ENCODE measurements around the gene DPH1.

Gene DPH1

DNA sequence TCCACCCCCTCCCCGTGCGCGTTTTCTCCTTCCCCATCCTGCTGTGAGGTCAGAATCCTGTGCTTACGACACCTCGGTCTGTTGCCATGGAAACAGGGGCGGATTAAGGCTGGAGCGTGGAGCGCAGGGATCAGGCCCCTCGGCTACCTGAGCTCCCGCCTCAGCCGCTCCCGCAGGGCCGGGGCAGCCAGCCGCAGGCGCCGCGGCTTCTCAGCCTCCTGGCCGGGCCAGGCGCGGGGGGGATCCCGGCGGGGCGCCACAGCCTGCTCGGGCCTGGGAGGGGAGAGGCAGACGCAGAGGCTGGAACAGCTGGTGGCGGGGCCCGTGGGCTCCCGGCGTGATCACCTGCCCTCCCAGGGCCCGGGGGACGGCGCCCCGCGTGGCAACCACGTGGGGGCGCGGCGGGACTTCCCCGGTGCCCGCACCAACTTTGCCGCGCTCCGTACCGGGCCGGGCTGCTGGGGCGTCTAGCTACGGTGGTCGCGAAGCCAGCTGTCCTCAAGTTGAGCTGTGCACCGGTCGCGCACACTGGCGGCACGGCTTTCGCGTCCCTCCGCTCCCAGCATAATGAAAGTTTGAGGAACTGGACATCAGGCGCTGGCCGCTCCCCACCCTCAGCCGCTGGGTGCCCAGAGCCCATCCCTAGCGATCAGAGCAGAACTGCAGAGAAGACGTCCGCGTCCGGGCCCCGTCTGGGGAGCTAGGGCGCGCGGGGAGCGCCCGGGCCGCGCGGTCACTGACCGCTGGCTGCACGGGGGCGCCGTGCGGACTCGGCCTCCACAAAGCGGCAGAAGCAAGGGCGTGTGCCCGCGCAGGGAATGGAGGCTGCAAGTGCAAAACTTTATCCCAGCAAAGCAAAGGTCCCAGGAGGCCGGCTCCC lies 6.0 kb upstream of the DPH1 start:
- peak; percentile 90 for DNase-seq (ENCODE audit: insufficient read length, low spot score)

DNA sequence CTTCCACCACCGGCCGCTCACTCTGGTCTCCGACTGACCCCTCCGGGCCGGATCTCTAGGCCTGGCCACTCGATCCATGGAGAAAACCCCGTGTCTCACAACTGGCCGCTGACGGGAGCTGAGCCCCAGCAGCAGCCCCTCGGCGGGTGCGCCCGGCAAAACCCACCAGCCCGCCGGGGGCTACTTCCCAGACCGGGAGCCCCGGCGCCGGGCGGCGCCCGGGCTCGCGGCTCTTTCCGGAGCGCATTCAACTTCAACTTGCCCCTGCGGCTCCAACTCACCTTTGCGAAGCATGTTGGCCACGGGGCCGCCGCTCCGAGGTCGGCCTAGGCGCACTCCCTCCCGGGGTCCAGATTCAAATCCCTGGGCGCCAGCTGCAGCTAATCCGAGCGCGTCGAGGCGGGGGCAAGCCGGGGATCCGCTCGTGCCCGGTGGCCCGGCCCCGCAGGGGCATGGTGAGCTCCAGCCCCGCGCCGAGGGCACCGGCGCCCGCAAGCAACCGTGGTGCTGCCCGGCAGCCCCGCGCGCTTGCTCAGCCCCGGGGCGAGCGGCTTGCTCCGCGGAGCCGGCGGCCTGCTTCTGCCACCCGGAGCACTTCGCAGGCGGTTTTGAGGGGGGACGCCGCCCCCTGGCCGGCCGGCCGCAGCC lies 5.3 kb upstream of the DPH1 start:
- no peak for DNase-seq (ENCODE audit: insufficient read length, low spot score)
- FAIRE-seq: no peak
- TF ChIP-seq, protein P1, sequence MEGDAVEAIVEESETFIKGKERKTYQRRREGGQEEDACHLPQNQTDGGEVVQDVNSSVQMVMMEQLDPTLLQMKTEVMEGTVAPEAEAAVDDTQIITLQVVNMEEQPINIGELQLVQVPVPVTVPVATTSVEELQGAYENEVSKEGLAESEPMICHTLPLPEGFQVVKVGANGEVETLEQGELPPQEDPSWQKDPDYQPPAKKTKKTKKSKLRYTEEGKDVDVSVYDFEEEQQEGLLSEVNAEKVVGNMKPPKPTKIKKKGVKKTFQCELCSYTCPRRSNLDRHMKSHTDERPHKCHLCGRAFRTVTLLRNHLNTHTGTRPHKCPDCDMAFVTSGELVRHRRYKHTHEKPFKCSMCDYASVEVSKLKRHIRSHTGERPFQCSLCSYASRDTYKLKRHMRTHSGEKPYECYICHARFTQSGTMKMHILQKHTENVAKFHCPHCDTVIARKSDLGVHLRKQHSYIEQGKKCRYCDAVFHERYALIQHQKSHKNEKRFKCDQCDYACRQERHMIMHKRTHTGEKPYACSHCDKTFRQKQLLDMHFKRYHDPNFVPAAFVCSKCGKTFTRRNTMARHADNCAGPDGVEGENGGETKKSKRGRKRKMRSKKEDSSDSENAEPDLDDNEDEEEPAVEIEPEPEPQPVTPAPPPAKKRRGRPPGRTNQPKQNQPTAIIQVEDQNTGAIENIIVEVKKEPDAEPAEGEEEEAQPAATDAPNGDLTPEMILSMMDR (IDR thresholded peaks at IDR 0.05; ENCODE audit: insufficient read depth, missing control alignments): no peak

More for the DNA sequence above, 6.0 kb upstream of the DPH1 start:
- no peak for FAIRE-seq
- TF ChIP-seq, protein P1 (IDR thresholded peaks at IDR 0.05; ENCODE audit: insufficient read depth, missing control alignments): no peak

DNA sequence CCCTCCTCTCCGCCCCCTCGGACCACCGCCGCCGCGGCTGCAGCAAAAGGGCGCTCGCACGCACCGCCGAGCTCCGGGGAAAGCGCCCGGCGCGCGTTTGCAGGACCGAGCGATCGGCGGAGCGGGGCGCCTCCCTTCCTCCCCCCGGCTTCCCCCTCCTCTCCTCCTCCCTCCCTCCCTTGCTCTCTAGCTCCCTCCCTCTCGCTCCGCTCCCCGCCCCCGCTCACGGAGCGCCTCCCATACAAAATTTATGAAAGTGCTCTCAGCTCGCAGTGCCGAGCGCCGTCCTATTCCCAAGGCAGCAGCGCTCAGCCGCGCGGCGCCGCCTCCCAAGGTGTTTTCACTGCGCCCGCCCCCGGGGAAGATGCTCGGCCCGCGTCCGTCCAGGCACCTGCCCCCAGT lies 4.7 kb upstream of the DPH1 start, which contains the start of gene RTN4RL1:
TSS of gene RTN4RL1 (minus strand) at position 115 of the 402 bp plus-strand sequence. CDS start 469 bp downstream, outside the sequence.
- peak; percentile 79 for DNase-seq (ENCODE audit: insufficient read length, low spot score)
- TF ChIP-seq, protein P1 (IDR thresholded peaks at IDR 0.05; ENCODE audit: insufficient read depth, missing control alignments): no peak
- FAIRE-seq: no peak

DNA sequence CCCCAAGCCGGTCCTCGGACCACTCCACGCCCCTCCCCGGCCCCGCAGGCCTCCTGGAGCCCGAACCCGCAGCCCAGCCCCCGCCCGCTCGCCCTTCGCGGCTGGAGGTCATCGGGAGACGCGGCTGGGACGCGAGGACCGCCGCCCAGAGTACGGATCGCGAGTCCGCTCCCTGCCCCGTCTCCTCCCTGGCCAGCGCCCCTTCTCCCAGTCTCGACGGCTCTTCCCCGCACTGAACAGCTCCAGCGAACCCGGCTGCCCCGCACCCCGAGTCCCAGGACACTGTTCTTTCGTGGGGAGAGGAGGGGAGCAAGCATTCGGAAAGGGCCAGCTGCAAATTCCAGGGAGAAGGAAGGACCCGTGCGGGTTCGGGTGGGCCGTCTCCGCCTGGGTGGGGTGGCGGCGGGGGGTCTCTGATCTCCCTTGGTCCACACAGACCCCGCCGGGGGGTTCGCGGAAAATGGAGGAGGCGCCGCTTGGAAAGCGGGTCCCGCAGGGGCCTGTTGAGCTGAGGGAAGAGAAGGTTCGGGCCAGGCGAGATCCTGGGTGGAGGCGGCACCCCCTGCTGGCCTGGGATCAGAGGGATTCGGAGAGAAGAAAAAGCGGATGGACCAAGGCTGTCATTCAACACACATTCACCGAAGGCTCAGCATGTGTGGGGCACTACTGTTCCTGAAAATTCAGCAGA lies 4.2 kb upstream of the DPH1 start:
- no peak for FAIRE-seq
- DNase-seq (ENCODE audit: insufficient read length, low spot score): peak; percentile 79
- TF ChIP-seq, protein P1 (IDR thresholded peaks at IDR 0.05; ENCODE audit: insufficient read depth, missing control alignments): peak; percentile 56

DNA sequence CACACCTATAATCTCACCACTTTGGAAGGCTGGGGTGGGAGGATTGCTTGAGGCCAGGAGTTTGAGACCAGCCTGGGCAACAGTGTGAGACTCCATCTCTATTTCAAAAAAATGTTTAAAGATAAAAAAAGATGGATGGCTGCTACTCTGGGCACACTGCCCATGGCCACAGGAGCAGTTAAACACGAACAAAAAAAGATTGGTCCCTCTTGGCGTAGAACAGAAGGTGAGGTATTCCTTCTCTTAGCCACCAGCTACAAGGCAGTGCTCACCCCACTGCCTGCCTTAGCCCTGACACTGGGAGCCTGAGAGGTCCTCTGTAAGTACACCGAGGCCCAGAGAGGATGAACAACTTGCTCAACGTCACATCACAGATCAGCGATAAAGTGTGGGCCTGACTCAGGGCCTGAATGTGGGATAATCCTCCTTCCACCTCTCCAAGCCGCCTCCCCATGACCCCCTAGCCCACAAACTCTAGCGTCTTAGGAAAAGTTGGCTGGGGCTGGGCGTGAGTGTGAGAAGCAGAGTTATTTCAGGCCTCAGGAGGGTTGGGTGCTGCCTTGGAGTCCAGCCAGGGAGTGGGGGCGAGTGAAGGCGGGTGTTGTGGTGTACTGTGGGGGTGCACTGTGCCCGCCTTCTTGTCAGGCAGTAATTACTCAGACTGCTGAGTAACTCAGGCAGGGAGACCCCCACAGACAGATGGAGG lies 2.3 kb upstream of the DPH1 start:
- DNase-seq (ENCODE audit: insufficient read length, low spot score) (no peak), FAIRE-seq (no peak)
- TF ChIP-seq, protein P1 (IDR thresholded peaks at IDR 0.05; ENCODE audit: insufficient read depth, missing control alignments): no peak

DNA sequence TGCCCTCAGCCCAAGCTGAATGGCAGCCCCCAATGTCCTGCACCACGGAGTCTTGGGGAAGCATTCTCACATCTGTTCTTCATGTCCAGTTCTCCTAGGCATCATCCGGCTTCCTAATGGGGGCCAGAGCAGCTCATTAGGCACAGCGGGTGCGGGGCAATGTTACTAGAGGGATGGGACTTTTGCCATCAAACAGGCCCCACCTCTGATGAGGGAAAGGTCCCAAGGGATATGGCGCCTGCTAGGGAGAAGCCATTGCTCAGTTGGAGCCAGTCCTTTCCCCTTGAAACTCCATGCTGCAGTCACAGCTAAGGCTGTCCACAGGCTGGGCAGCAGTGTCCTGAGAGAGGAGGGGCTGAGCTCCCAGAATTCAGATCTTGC lies 1.7 kb upstream of the DPH1 start:
- TF ChIP-seq, protein P1 (IDR thresholded peaks at IDR 0.05; ENCODE audit: insufficient read depth, missing control alignments): no peak
- FAIRE-seq (no peak), DNase-seq (ENCODE audit: insufficient read length, low spot score) (no peak)
